ENCODE measurements around the gene HSDL2.

HSDL2 gene

GRCh38 chr9:112443200-112443599, 63.3 kb downstream of the HSDL2 start:
- Histone ChIP-seq H4K91ac (ENCODE audit: low read depth, low read length) (no peak overlapping the region), H3K23ac (ENCODE audit: low read length) (no peak overlapping the region), H3K4ac (ENCODE audit: low read depth, low read length) (no peak overlapping the region), H3K14ac (ENCODE audit: low read length) (no peak overlapping the region), H3K9ac (ENCODE audit: low read length) (no peak overlapping the region), H2BK5ac (ENCODE audit: low read depth, low read length, poor library complexity) (no peak overlapping the region), H2AFZ (ENCODE audit: insufficient read depth, low read length, poor library complexity) (no peak overlapping the region), H2BK12ac (ENCODE audit: low read length) (no peak overlapping the region), H3K9me3 (ENCODE audit: insufficient read depth, low read depth, low read length) (no peaks in the 10 kb centered on the region), H3K79me1 (ENCODE audit: low read length) (no peaks in the 10 kb centered on the region), H4K12ac (ENCODE audit: low read depth, low read length) (no peak overlapping the region), H4K8ac (ENCODE audit: low read depth, low read length) (no peak overlapping the region), H3K4me3 (ENCODE audit: low read depth, low read length) (no peak overlapping the region), H3K4me1 (ENCODE audit: control insufficient read depth in 1 of 2, insufficient read depth in 2 of 2, low read length in 2 of 2) (peaks cover 0 to 3% of the 10 kb centered on the region in 2 experiments), H3K18ac (ENCODE audit: low read length) (no peak overlapping the region), H2AK5ac (ENCODE audit: low read length) (no peak overlapping the region), H3K4me2 (ENCODE audit: low read length) (no peak overlapping the region), H3K27ac (ENCODE audit: low read depth, low read length) (no peak overlapping the region), H3K36me3 (ENCODE audit: control insufficient read depth in 1 of 2, insufficient read depth in 2 of 2, low read length in 2 of 2) (peaks cover 2 to 4% of the 10 kb centered on the region in 2 experiments), H3K27me3 (ENCODE audit: insufficient read depth, low read length) (no peaks in the 10 kb centered on the region), H3K79me2 (ENCODE audit: control insufficient read depth, insufficient read depth, low read length, poor library complexity) (no peaks in the 10 kb centered on the region), H2BK120ac (ENCODE audit: insufficient read depth, low read length, poor library complexity) (no peak overlapping the region)
- peak; percentile 3 to 50 for DNase-seq

DNA sequence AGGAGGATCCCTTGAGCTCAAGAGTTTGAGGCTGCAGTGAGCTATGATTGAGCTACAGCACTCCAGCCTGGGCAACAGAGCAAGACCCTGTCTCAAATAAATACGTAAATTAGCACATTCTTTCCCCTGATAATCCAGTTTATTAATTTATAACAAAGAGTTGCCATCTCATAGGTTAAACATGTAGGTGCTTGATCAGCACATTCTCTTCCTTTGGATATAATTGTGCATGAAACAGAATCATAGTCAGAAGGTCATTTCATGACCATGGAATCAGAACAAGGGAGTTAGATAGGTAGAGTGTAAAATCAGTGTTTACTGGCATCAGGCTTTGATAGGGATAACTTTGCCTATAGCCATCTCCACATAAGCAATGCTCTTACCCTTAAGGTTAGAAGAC, 63.7 kb downstream of the HSDL2 start:
- H3K4me1 ChIP-seq (ENCODE audit: control insufficient read depth in 1 of 2, insufficient read depth in 2 of 2, low read length in 2 of 2), result peaks cover 0 to 3% of the 10 kb centered on the region in 2 experiments
- no peak overlapping the region for H3K4me3 ChIP-seq (ENCODE audit: low read depth, low read length)
- DNase-seq, result no peak
- H3K27me3 ChIP-seq (ENCODE audit: insufficient read depth, low read length), result no peaks in the 10 kb centered on the region
- H4K12ac ChIP-seq (ENCODE audit: low read depth, low read length), result no peak overlapping the region
- no peak overlapping the region for H3K4me2 ChIP-seq (ENCODE audit: low read length)
- H4K91ac ChIP-seq (ENCODE audit: low read depth, low read length), result no peak overlapping the region
- no peak overlapping the region for H3K23ac ChIP-seq (ENCODE audit: low read length)
- H2AFZ ChIP-seq (ENCODE audit: insufficient read depth, low read length, poor library complexity), result no peak overlapping the region
- H3K9ac ChIP-seq (ENCODE audit: low read length), result no peak overlapping the region
- H4K8ac ChIP-seq (ENCODE audit: low read depth, low read length), result no peak overlapping the region
- no peaks in the 10 kb centered on the region for H3K79me1 ChIP-seq (ENCODE audit: low read length)
- no peak overlapping the region for H2BK5ac ChIP-seq (ENCODE audit: low read depth, low read length, poor library complexity)
- no peak overlapping the region for H3K18ac ChIP-seq (ENCODE audit: low read length)
- no peaks in the 10 kb centered on the region for H3K9me3 ChIP-seq (ENCODE audit: insufficient read depth, low read depth, low read length)
- H2BK120ac ChIP-seq (ENCODE audit: insufficient read depth, low read length, poor library complexity), result no peak overlapping the region
- no peak overlapping the region for H2BK12ac ChIP-seq (ENCODE audit: low read length)
- no peak overlapping the region for H3K14ac ChIP-seq (ENCODE audit: low read length)
- H3K36me3 ChIP-seq (ENCODE audit: control insufficient read depth in 1 of 2, insufficient read depth in 2 of 2, low read length in 2 of 2), result peaks cover 2 to 4% of the 10 kb centered on the region in 2 experiments
- no peaks in the 10 kb centered on the region for H3K79me2 ChIP-seq (ENCODE audit: control insufficient read depth, insufficient read depth, low read length, poor library complexity)
- no CpG with 5 or more reads among the region's 1 CpG for WGBS (ENCODE audit: extremely low coverage, insufficient coverage, insufficient read length)
- no peak overlapping the region for H2AK5ac ChIP-seq (ENCODE audit: low read length)
- no peak overlapping the region for H3K4ac ChIP-seq (ENCODE audit: low read depth, low read length)
- H3K27ac ChIP-seq (ENCODE audit: low read depth, low read length), result no peak overlapping the region

DNA sequence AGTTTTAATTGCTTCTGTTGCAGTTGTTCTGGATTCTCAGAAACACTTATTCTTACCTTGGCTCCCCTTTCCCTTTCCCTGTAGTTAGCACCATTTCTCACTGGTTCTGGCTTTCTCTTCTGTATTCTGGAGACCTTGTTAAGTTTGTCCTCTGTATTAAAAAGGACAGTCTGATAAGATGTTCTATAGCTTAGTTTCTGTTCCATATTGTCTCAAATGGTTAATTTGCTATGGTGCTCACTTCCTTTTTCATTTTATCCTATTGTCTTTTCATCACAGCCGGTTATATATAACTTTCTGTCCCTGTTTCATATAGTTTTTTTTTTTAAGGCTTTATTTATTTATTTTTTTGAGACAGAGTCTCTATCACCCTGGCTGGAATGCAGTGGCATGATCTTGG, 65.3 kb downstream of the HSDL2 start:
- Histone ChIP-seq H3K23ac (ENCODE audit: low read length) (no peak overlapping the region), H3K18ac (ENCODE audit: low read length) (no peak overlapping the region), H3K4me1 (ENCODE audit: control insufficient read depth in 1 of 2, insufficient read depth in 2 of 2, low read length in 2 of 2) (peaks cover 0 to 3% of the 10 kb centered on the region in 2 experiments), H4K12ac (ENCODE audit: low read depth, low read length) (no peak overlapping the region), H3K4me2 (ENCODE audit: low read length) (no peak overlapping the region), H3K36me3 (ENCODE audit: control insufficient read depth in 1 of 2, insufficient read depth in 2 of 2, low read length in 2 of 2) (peaks cover 1 to 2% of the 10 kb centered on the region in 2 experiments), H4K91ac (ENCODE audit: low read depth, low read length) (no peak overlapping the region), H3K27ac (ENCODE audit: low read depth, low read length) (no peak overlapping the region), H2BK12ac (ENCODE audit: low read length) (no peak overlapping the region), H2BK120ac (ENCODE audit: insufficient read depth, low read length, poor library complexity) (no peak overlapping the region), H3K9ac (ENCODE audit: low read length) (no peak overlapping the region), H3K14ac (ENCODE audit: low read length) (no peak overlapping the region), H3K4ac (ENCODE audit: low read depth, low read length) (no peak overlapping the region), H2AFZ (ENCODE audit: insufficient read depth, low read length, poor library complexity) (no peak overlapping the region), H3K79me1 (ENCODE audit: low read length) (no peaks in the 10 kb centered on the region), H4K8ac (ENCODE audit: low read depth, low read length) (no peak overlapping the region), H3K79me2 (ENCODE audit: control insufficient read depth, insufficient read depth, low read length, poor library complexity) (no peaks in the 10 kb centered on the region), H2AK5ac (ENCODE audit: low read length) (no peak overlapping the region), H2BK5ac (ENCODE audit: low read depth, low read length, poor library complexity) (no peak overlapping the region), H3K9me3 (ENCODE audit: insufficient read depth, low read depth, low read length) (no peaks in the 10 kb centered on the region), H3K27me3 (ENCODE audit: insufficient read depth, low read length) (no peaks in the 10 kb centered on the region), H3K4me3 (ENCODE audit: low read depth, low read length) (no peak overlapping the region)
- no peak for DNase-seq
- no CpG with 5 or more reads among the region's 1 CpG for WGBS (ENCODE audit: extremely low coverage, insufficient coverage, insufficient read length)

GRCh38 chr9:112446080-112446479, 66.2 kb downstream of the HSDL2 start:
- Histone ChIP-seq H3K4me1 (ENCODE audit: control insufficient read depth in 1 of 2, insufficient read depth in 2 of 2, low read length in 2 of 2) (peaks cover 0 to 3% of the 10 kb centered on the region in 2 experiments), H3K14ac (ENCODE audit: low read length) (no peak overlapping the region), H4K91ac (ENCODE audit: low read depth, low read length) (no peak overlapping the region), H2AK5ac (ENCODE audit: low read length) (no peak overlapping the region), H3K79me2 (ENCODE audit: control insufficient read depth, insufficient read depth, low read length, poor library complexity) (no peaks in the 10 kb centered on the region), H3K27me3 (ENCODE audit: insufficient read depth, low read length) (no peaks in the 10 kb centered on the region), H3K23ac (ENCODE audit: low read length) (no peak overlapping the region), H4K8ac (ENCODE audit: low read depth, low read length) (no peak overlapping the region), H3K4ac (ENCODE audit: low read depth, low read length) (no peak overlapping the region), H2BK12ac (ENCODE audit: low read length) (no peak overlapping the region), H4K12ac (ENCODE audit: low read depth, low read length) (no peak overlapping the region), H3K79me1 (ENCODE audit: low read length) (no peaks in the 10 kb centered on the region), H2BK5ac (ENCODE audit: low read depth, low read length, poor library complexity) (no peak overlapping the region), H3K4me3 (ENCODE audit: low read depth, low read length) (no peak overlapping the region), H3K9ac (ENCODE audit: low read length) (no peak overlapping the region), H2AFZ (ENCODE audit: insufficient read depth, low read length, poor library complexity) (no peak overlapping the region), H3K36me3 (ENCODE audit: control insufficient read depth in 1 of 2, insufficient read depth in 2 of 2, low read length in 2 of 2) (peaks cover 0 to 2% of the 10 kb centered on the region in 2 experiments), H3K18ac (ENCODE audit: low read length) (no peak overlapping the region), H2BK120ac (ENCODE audit: insufficient read depth, low read length, poor library complexity) (no peak overlapping the region), H3K9me3 (ENCODE audit: insufficient read depth, low read depth, low read length) (no peaks in the 10 kb centered on the region), H3K27ac (ENCODE audit: low read depth, low read length) (no peak overlapping the region), H3K4me2 (ENCODE audit: low read length) (no peak overlapping the region)
- no peak for DNase-seq
- WGBS (ENCODE audit: extremely low coverage, insufficient coverage, insufficient read length), result no CpG with 5 or more reads among the region's 2 CpGs
